ENCODE measurements around the gene DPRX. TPM values are rescaled to one million over a fixed set of nuclear protein-coding genes. Genes with fewer than 3 reads are reported as not detected.

DPRX gene
- total and polyA plus RNA-seq, 2 donors (not counting 3 experiments of a cell fraction or from before 2014, with no cell fraction given), result not detected

DNA sequence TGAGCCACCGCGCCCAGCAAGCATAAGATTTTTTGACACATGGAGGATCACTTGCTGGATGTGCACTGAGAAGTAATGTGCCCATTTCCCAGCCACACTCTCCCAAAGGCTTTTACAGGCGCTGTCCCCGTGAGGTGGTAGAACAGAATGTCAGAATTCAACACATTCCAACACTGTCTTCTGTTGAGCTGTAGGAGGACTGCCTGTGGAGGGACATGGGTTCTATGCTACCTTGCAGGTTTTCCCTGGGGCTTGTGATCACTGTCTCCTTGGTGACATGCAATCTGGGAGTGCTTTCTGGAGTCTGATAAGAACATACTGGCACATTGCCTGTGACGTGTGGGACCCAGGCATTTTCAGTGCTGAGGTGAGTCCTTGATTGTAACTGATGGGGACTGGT is 38.5 kb downstream of the DPRX start:
- intact Hi-C loops (cut with micrococcal nuclease) (no loop called here), dilution Hi-C loops (cut with MboI; ENCODE audit: extremely low pct_ligation_motif_present, low sequenced_read_pairs) (no loop called here)
- Histone ChIP-seq H3K4me3 (replicated peaks in 1 of 3; ENCODE audit: insufficient read depth in 1 of 3, low read depth in 1 of 3, low read length in 3 of 3) (no peak overlapping the region), H3K27me3 (ENCODE audit: control insufficient read depth in 2 of 2, insufficient read depth in 2 of 2, low read length in 2 of 2) (no peaks in the 10 kb centered on the region), H4K20me1 (replicated peaks; ENCODE audit: control insufficient read depth, extremely low read depth, insufficient read depth, low read length) (no peaks in the 10 kb centered on the region), H3K27ac (ENCODE audit: insufficient read depth, low read depth, low read length) (no peak overlapping the region), H3K4me2 (ENCODE audit: insufficient read depth, low read length) (no peak overlapping the region), H3K9me3 (replicated peaks; ENCODE audit: control insufficient read depth, insufficient read depth, low read length) (peaks cover 1% of the 10 kb centered on the region), H3K79me2 (ENCODE audit: control insufficient read depth, insufficient read depth, low read length) (no peaks in the 10 kb centered on the region), H2AFZ (ENCODE audit: low read depth, low read length) (no peak overlapping the region), H3K9me1 (replicated peaks; ENCODE audit: control insufficient read depth, extremely low read depth, insufficient read depth, low read length) (no peaks in the 10 kb centered on the region), H3K9ac (replicated peaks; ENCODE audit: extremely low read depth, insufficient read depth, low read length) (no peak overlapping the region), H3K36me3 (ENCODE audit: control insufficient read depth in 2 of 2, extremely low read depth in 1 of 2, insufficient read depth in 2 of 2, low read length in 2 of 2) (no peaks in the 10 kb centered on the region), H3K4me1 (ENCODE audit: control insufficient read depth, extremely low read depth, insufficient read depth, low read length) (no peaks in the 10 kb centered on the region)
- TF ChIP-seq MYC (IDR thresholded peaks at IDR 0.05; ENCODE audit: low read depth, low read length) (no peak), POLR2AphosphoS5 (IDR thresholded peaks at IDR 0.05; ENCODE audit: insufficient read depth, low read depth, low read length) (no peak), JUN (IDR thresholded peaks at IDR 0.05; ENCODE audit: borderline replicate concordance, insufficient read depth, insufficient read length, low read depth) (no peak), POLR2A (IDR thresholded peaks at IDR 0.05; ENCODE audit: low read depth, low read length) (no peak), GATA2 (IDR thresholded peaks at IDR 0.05; ENCODE audit: insufficient read depth, insufficient read length, low read depth, low read length) (no peak), FOS (IDR thresholded peaks at IDR 0.05; ENCODE audit: borderline replicate concordance, insufficient read depth, low read length) (no peak), EZH2 (IDR thresholded peaks at IDR 0.05; ENCODE audit: borderline replicate concordance, low read depth, low read length, severe bottlenecking) (no peak)
- TF ChIP-seq, protein P1, sequence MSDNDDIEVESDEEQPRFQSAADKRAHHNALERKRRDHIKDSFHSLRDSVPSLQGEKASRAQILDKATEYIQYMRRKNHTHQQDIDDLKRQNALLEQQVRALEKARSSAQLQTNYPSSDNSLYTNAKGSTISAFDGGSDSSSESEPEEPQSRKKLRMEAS (IDR thresholded peaks at IDR 0.05; ENCODE audit: insufficient read depth, insufficient read length), result no peak
- TF ChIP-seq, protein P2, sequence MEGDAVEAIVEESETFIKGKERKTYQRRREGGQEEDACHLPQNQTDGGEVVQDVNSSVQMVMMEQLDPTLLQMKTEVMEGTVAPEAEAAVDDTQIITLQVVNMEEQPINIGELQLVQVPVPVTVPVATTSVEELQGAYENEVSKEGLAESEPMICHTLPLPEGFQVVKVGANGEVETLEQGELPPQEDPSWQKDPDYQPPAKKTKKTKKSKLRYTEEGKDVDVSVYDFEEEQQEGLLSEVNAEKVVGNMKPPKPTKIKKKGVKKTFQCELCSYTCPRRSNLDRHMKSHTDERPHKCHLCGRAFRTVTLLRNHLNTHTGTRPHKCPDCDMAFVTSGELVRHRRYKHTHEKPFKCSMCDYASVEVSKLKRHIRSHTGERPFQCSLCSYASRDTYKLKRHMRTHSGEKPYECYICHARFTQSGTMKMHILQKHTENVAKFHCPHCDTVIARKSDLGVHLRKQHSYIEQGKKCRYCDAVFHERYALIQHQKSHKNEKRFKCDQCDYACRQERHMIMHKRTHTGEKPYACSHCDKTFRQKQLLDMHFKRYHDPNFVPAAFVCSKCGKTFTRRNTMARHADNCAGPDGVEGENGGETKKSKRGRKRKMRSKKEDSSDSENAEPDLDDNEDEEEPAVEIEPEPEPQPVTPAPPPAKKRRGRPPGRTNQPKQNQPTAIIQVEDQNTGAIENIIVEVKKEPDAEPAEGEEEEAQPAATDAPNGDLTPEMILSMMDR (IDR thresholded peaks at IDR 0.05; ENCODE audit: extremely low read depth in 1 of 2, insufficient read depth in 1 of 2, low read depth in 1 of 2, low read length in 2 of 2), result no peak
- no peak for FAIRE-seq
- ChIA-PET POLR2A (no interaction called here), CTCF (no interaction called here)
- no TSS peak for BruUV-seq (replicated peaks)
- DNase-seq (ENCODE audit: low read depth, low spot score), result no peak

All from endothelial cell of umbilical vein (primary cell).